HG03575 (cell line): ENCODE measurements around the gene COMMD8.

Experiments
- ATAC-seq: cut with Tn5 transposase; IDR thresholded peaks from one replicate; pipeline ENCODE4 v1.9.1; 2021; ENCODE audit not compliant: unreplicated experiment, insufficient number of reproducible peaks, low FRiP score; ENCODE audit errors: extremely low read depth

COMMD8 gene

GRCh38 chr4:47413521-47413920, 50.0 kb downstream of the COMMD8 start:
- ATAC-seq, result no peak

- ATAC-seq, result no peak
These were observed 53.2 kb downstream of the COMMD8 start for GRCh38 chr4:47410271-47410670.

GRCh38 chr4:47406408-47406807, 57.1 kb downstream of the COMMD8 start:
- ATAC-seq, result no peak
